SH-SY5Y (cell line): ENCODE results near the gene MED13.

Experiments
- GATA2 ChIP-seq: IDR thresholded peaks from 2 replicates; pipeline ENCODE4 v1.6.1; 2011; ENCODE audit warnings: mild to moderate bottlenecking, low read depth, low read length
- GATA3 ChIP-seq: IDR thresholded peaks from 2 replicates; pipeline ENCODE4 v1.6.1; 2011; ENCODE audit warnings: low read depth, mild to moderate bottlenecking, low read length, moderate library complexity

DNA sequence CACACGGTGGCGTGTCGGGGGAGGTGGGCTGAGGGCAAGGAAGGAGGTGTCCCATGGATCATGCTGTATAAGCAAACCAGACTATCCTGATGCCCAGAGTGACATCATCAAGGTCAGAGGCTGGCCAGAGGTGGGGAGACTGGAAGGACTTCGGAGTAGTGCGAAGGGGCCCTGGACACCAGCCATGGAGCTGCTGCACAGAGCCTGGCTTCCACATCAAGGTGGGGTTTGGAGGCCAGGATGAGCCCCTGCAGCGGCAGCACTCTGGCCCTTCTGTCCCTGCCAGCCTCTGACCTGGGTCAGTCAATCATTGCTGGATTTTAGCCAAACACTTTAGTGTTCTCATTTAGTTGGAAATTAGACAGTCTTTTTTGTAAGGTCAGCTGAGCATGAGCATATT, 34.8 kb downstream of the MED13 start:
- TF ChIP-seq GATA2 = no peak
- no peak for TF ChIP-seq GATA3
